ENCODE results near the gene SASH1. TPM values are rescaled to one million over a fixed set of nuclear protein-coding genes. Genes with fewer than 3 reads are reported as not detected.
A peak's percentile ranks its signal among the peaks of the same experiment; 100 is the strongest.

The SASH1 gene
- total RNA-seq, 4 donors from 2014 or later, result 55.3 to 118 (median 79.6) TPM

GRCh38 chr6:148345578-148345977 lies 2.9 kb downstream of the SASH1 start:
- Histone ChIP-seq H3K27ac (peak overlapping the region; percentile 71 to 98 (median 96)), H3K4me3 (peak overlapping the region; percentile 58 to 91 (median 74))
- intact Hi-C loops (cut with DNase I), result no loop called here

GRCh38 chr6:148346681-148347440 lies 4.2 kb downstream of the SASH1 start:
- H3K9me3 ChIP-seq, result no peaks in the 10 kb centered on the region
- DNase-seq, result no peak
- intact Hi-C loops (cut with DNase I), result no loop called here
- TF ChIP-seq, protein P1, sequence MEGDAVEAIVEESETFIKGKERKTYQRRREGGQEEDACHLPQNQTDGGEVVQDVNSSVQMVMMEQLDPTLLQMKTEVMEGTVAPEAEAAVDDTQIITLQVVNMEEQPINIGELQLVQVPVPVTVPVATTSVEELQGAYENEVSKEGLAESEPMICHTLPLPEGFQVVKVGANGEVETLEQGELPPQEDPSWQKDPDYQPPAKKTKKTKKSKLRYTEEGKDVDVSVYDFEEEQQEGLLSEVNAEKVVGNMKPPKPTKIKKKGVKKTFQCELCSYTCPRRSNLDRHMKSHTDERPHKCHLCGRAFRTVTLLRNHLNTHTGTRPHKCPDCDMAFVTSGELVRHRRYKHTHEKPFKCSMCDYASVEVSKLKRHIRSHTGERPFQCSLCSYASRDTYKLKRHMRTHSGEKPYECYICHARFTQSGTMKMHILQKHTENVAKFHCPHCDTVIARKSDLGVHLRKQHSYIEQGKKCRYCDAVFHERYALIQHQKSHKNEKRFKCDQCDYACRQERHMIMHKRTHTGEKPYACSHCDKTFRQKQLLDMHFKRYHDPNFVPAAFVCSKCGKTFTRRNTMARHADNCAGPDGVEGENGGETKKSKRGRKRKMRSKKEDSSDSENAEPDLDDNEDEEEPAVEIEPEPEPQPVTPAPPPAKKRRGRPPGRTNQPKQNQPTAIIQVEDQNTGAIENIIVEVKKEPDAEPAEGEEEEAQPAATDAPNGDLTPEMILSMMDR (IDR thresholded peaks at IDR 0.05), result no peak
- TF ChIP-seq POLR2A (IDR thresholded peaks at IDR 0.05), result no peak
- peaks cover 0 to 23% (median 0%) of the 10 kb centered on the region in 3 donors for H3K36me3 ChIP-seq
- H3K27me3 ChIP-seq, result peaks cover 0 to 3% (median 0%) of the 10 kb centered on the region in 4 donors
- peak overlapping the region in 2 of 4 donors; percentile 20 to 58 for H3K4me3 ChIP-seq
- WGBS, 2 donors, result 48 to 52% methylated on average over 6 of the region's 6 CpGs
- H3K4me1 ChIP-seq, result peaks cover 23 to 67% (median 26%) of the 10 kb centered on the region in 3 donors
- peak overlapping the region in 2 of 4 donors; percentile 96 to 98 for H3K27ac ChIP-seq

More at GRCh38 chr6:148345578-148345977, 2.9 kb downstream of the SASH1 start:
- TF ChIP-seq, protein P1 (IDR thresholded peaks at IDR 0.05), result no peak
- no peak for TF ChIP-seq POLR2A (IDR thresholded peaks at IDR 0.05)
- peaks cover 26 to 67% (median 27%) of the 10 kb centered on the region in 3 donors for H3K4me1 ChIP-seq
- H3K9me3 ChIP-seq, result no peaks in the 10 kb centered on the region
- H3K27me3 ChIP-seq, result peaks cover 0 to 3% (median 0%) of the 10 kb centered on the region in 4 donors
- DNase-seq, result no peak
- peaks cover 0 to 22% (median 0%) of the 10 kb centered on the region in 3 donors for H3K36me3 ChIP-seq
- WGBS, 2 donors, result 62 to 70% methylated on average over 4 of the region's 4 CpGs

GRCh38 chr6:148347441-148348054 lies 4.9 kb downstream of the SASH1 start:
- intact Hi-C loops (cut with DNase I), result no loop called here
- Histone ChIP-seq H3K27ac (peak overlapping the region in 2 of 4 donors; percentile 96 to 98), H3K4me1 (peaks cover 23 to 63% (median 26%) of the 10 kb centered on the region in 3 donors), H3K9me3 (no peaks in the 10 kb centered on the region), H3K36me3 (peaks cover 0 to 23% (median 0%) of the 10 kb centered on the region in 3 donors), H3K4me3 (no peak overlapping the region), H3K27me3 (peaks cover 0 to 3% (median 0%) of the 10 kb centered on the region in 4 donors)
- no peak for TF ChIP-seq POLR2A (IDR thresholded peaks at IDR 0.05)
- TF ChIP-seq, protein P1 (IDR thresholded peaks at IDR 0.05), result no peak
- 60 to 64% methylated on average over 4 of the region's 4 CpGs for WGBS, 2 donors
- DNase-seq, result no peak

DNA sequence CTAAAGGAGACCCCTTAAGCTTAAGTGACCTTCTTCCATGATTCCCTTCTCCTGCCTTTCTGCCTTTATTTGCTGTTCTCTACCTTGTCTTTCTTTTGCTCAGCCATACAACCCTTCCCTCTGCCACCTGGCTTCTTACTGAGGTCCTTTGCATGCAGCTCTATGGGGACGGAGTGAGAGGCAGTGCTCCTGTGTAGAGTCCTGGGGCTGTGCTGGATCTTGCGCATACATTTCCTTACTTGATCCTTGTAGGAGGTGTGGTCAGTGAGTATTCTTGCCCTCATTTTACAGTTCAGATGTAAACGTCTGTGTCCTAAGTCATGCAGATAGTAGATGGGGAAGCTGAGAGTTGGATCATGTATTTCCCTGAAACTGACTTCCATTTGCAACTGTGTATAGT lies 5.7 kb downstream of the SASH1 start:
- Histone ChIP-seq H3K36me3 (peaks cover 0 to 23% (median 0%) of the 10 kb centered on the region in 3 donors), H3K4me1 (peaks cover 23 to 63% (median 26%) of the 10 kb centered on the region in 3 donors), H3K27ac (peak overlapping the region in 1 of 4 donors; percentile 98), H3K4me3 (no peak overlapping the region), H3K9me3 (no peaks in the 10 kb centered on the region), H3K27me3 (no peaks in the 10 kb centered on the region)
- TF ChIP-seq, protein P1 (IDR thresholded peaks at IDR 0.05), result no peak
- TF ChIP-seq POLR2A (IDR thresholded peaks at IDR 0.05), result no peak
- no peak for DNase-seq
- intact Hi-C loops (cut with DNase I), result no loop called here
- WGBS, 2 donors, result 79% methylated on average over 3 of the region's 3 CpGs

GRCh38 chr6:148348778-148349177 lies 6.1 kb downstream of the SASH1 start:
- TF ChIP-seq, protein P1 (IDR thresholded peaks at IDR 0.05), result no peak
- no peak for TF ChIP-seq POLR2A (IDR thresholded peaks at IDR 0.05)
- H3K4me1 ChIP-seq, result peaks cover 23 to 63% (median 26%) of the 10 kb centered on the region in 3 donors
- no peaks in the 10 kb centered on the region for H3K9me3 ChIP-seq
- no peak overlapping the region for H3K4me3 ChIP-seq
- H3K27me3 ChIP-seq, result no peaks in the 10 kb centered on the region
- no peak for DNase-seq
- H3K27ac ChIP-seq, result peak overlapping the region in 1 of 4 donors; percentile 38
- intact Hi-C loops (cut with DNase I), result no loop called here
- peaks cover 0 to 26% (median 0%) of the 10 kb centered on the region in 3 donors for H3K36me3 ChIP-seq
- WGBS, 2 donors, result 69 to 96% methylated on average over 7 to 10 of the region's 10 CpGs

Measured in esophagus squamous epithelium (tissue), 5 donors.